HCT116 (cell line): ENCODE data around the gene XYLT1. TPM values are rescaled to one million over a fixed set of nuclear protein-coding genes. Genes with fewer than 3 reads are reported as not detected.

Experiments
- ATAC-seq: fragments of 200-7000 bp; cut with Tn5 transposase; 2 replicates; pipeline ENCODE4 v1.9.1; 2020; ENCODE audit warnings: mild to moderate bottlenecking, moderate library complexity
- BruUV-seq: library from RNA; stranded (reverse); fragments of 400-500 nt; replicated peaks from 2 replicates; lab custom pipeline; 2021; lab: Mats Ljungman, UMichigan
- CTCF ChIA-PET: fragments of 300-600 bp; sonication (Branson Sonifier 250); formaldehyde crosslinking; loops from one replicate; lab custom pipeline; 2021; ENCODE audit warnings: antibody characterized with exemption; lab: Charles Lee
- POLR2A ChIA-PET: fragments of 300-600, 350-600 bp; sonication (Branson Sonifier 250); formaldehyde crosslinking; loops from one replicate; lab custom pipeline; 2021; ENCODE audit warnings: antibody characterized with exemption; lab: Charles Lee
- RAD21 ChIA-PET, 2 experiments: fragments of 300-600 bp; sonication (Branson Sonifier 250); formaldehyde crosslinking; loops; one replicate each; lab custom pipeline; 2023; ENCODE audit warnings: low total read pairs in 2 of 2; ENCODE audit not compliant: uncharacterized antibody in 2 of 2, unreplicated experiment in 2 of 2, low non-redundant PET in 1 of 2; lab: Charles Lee
- DNase-seq: peaks from one replicate; pipeline ENCODE4 v3.0.0-alpha.2; 2010; ENCODE audit warnings: low read depth, low spot score
- H2AFZ ChIP-seq: fragments of 200-600 bp; shearing (Covaris generic), sonication (generic); 2 replicates; pipeline ENCODE4 v1.6.1; 2017; ENCODE audit warnings: low read depth, mixed run types, mixed read lengths, antibody characterized with exemption, low read length; ENCODE audit not compliant: poor library complexity, severe bottlenecking
- H3K27ac ChIP-seq: 2 replicates; pipeline ENCODE4 v1.5.1; 2012; ENCODE audit warnings: low read depth, low read length
- H3K27me3 ChIP-seq: fragments of 200-600 bp; sonication (generic); 2 replicates; pipeline ENCODE4 v1.6.1; 2016; ENCODE audit warnings: mixed run types, low read length, mixed read lengths; ENCODE audit not compliant: insufficient read depth
- H3K36me3 ChIP-seq, 2 experiments: fragments of 200-500 bp in 1 of 2; fragments of 200-600 bp in 1 of 2; sonication (Bioruptor generic) in 1 of 2; sonication (generic) in 1 of 2; 2 replicates each; pipeline versions ENCODE4 v1.5.1 to v1.6.1; 2014 to 2016; ENCODE audit warnings: low read length in 2 of 2, inconsistent platforms in 1 of 2, mixed read lengths in 1 of 2, mixed run types in 1 of 2; ENCODE audit not compliant: insufficient read depth in 2 of 2, control insufficient read depth in 1 of 2
- H3K4me1 ChIP-seq, 2 experiments: fragments of 200-600 bp in 1 of 2; sonication (generic) in 1 of 2; 2 replicates each; pipeline versions ENCODE4 v1.5.1 to v1.6.1; 2012 to 2017; ENCODE audit warnings: low read length in 2 of 2, inconsistent platforms in 1 of 2, mild to moderate bottlenecking in 1 of 2, mixed read lengths in 1 of 2, mixed run types in 1 of 2, moderate library complexity in 1 of 2; ENCODE audit not compliant: insufficient read depth in 2 of 2, control insufficient read depth in 1 of 2
- H3K4me2 ChIP-seq: fragments of 200-600 bp; sonication (generic); 2 replicates; pipeline ENCODE4 v1.6.1; 2017; ENCODE audit warnings: mixed run types, low read length, mixed read lengths
- H3K4me3 ChIP-seq, 2 experiments: fragments of 200-600 bp in 1 of 2; sonication (generic) in 1 of 2; replicated peaks in 1 of 2; 2 replicates each; pipeline ENCODE4 v1.5.1; 2011 to 2016; ENCODE audit warnings: low read length in 2 of 2, control low read depth in 1 of 2, low read depth in 1 of 2, mild to moderate bottlenecking in 1 of 2, mixed read lengths in 1 of 2, mixed run types in 1 of 2
- H3K79me2 ChIP-seq: fragments of 200-600 bp; sonication (generic); 2 replicates; pipeline ENCODE4 v1.6.1; 2017; ENCODE audit warnings: mild to moderate bottlenecking, mixed run types, low read length, moderate library complexity, mixed read lengths; ENCODE audit not compliant: insufficient read depth
- H3K9ac ChIP-seq: fragments of 200-600 bp; sonication (generic); 2 replicates; pipeline ENCODE4 v1.6.1; 2016; ENCODE audit warnings: low read length, mixed read lengths
- H3K9me2 ChIP-seq: fragments of 200-600 bp; sonication (generic), shearing (Covaris generic); 2 replicates; pipeline ENCODE4 v1.6.1; 2017; ENCODE audit warnings: mixed run types, mild to moderate bottlenecking, moderate library complexity; ENCODE audit not compliant: insufficient read depth
- H3K9me3 ChIP-seq, 2 experiments: fragments of 200-500 bp in 1 of 2; fragments of 200-600 bp in 1 of 2; sonication (Bioruptor generic) in 1 of 2; sonication (generic) in 1 of 2; 2 replicates each; pipeline ENCODE4 v1.6.1; 2014 to 2017; ENCODE audit warnings: low read length in 2 of 2, mixed read lengths in 2 of 2, inconsistent platforms in 1 of 2, low read depth in 1 of 2, mild to moderate bottlenecking in 1 of 2, mixed run types in 1 of 2, moderate library complexity in 1 of 2; ENCODE audit not compliant: control insufficient read depth in 1 of 2, insufficient read depth in 1 of 2
- H4K20me1 ChIP-seq: fragments of 200-600 bp; sonication (generic), shearing (Covaris generic); 2 replicates; pipeline ENCODE4 v1.6.1; 2017; ENCODE audit warnings: mixed run types, mild to moderate bottlenecking, moderate library complexity; ENCODE audit not compliant: insufficient read depth
- CBX3 ChIP-seq: IDR thresholded peaks from 2 replicates; pipeline ENCODE4 v1.6.1; 2012; ENCODE audit warnings: low read depth
- CEBPB ChIP-seq: IDR thresholded peaks from 2 replicates; pipeline ENCODE4 v1.6.1; 2012; ENCODE audit warnings: low read depth
- ELF1 ChIP-seq: IDR thresholded peaks from 2 replicates; pipeline ENCODE4 v1.6.1; 2012; ENCODE audit warnings: low read depth, borderline replicate concordance
- EZH2 ChIP-seq: fragments of 200-600 bp; sonication (generic); IDR thresholded peaks from 2 replicates; pipeline ENCODE4 v1.6.1; 2017; ENCODE audit warnings: antibody characterized with exemption, mixed run types
- EZH2phosphoT487 ChIP-seq: fragments of 200-600 bp; IDR thresholded peaks from 2 replicates; pipeline ENCODE4 v1.6.1; 2018; ENCODE audit warnings: antibody characterized with exemption, borderline replicate concordance
- FOSL1 ChIP-seq: IDR thresholded peaks from 2 replicates; pipeline ENCODE4 v1.6.1; 2012; ENCODE audit warnings: low read depth
- MAX ChIP-seq: IDR thresholded peaks from 2 replicates; pipeline ENCODE4 v1.6.1; 2012
- POLR2A ChIP-seq: IDR thresholded peaks from 2 replicates; pipeline ENCODE4 v1.7.0; 2011; ENCODE audit warnings: borderline replicate concordance; ENCODE audit not compliant: insufficient read depth, insufficient read length; ENCODE audit errors: extremely low read depth
- POLR2AphosphoS5 ChIP-seq: IDR thresholded peaks from 2 replicates; pipeline ENCODE4 v1.6.1; 2011; ENCODE audit warnings: mild to moderate bottlenecking, low read depth, low read length, moderate library complexity
- RAD21 ChIP-seq: IDR thresholded peaks from 2 replicates; pipeline ENCODE4 v1.6.1; 2012; ENCODE audit warnings: low read depth, mild to moderate bottlenecking
- REST ChIP-seq: IDR thresholded peaks from 2 replicates; pipeline ENCODE4 v1.6.1; 2012; ENCODE audit warnings: low read depth
- SIN3A ChIP-seq: IDR thresholded peaks from 2 replicates; pipeline ENCODE4 v1.6.1; 2012; ENCODE audit warnings: low read depth
- TCF7L2 ChIP-seq: IDR thresholded peaks from 2 replicates; pipeline ENCODE4 v1.7.0; 2011; ENCODE audit warnings: borderline replicate concordance, inconsistent platforms; ENCODE audit not compliant: insufficient read depth, insufficient read length; ENCODE audit errors: extremely low read depth
- intact Hi-C: fragments of 100-400 bp; cut with micrococcal nuclease; formaldehyde crosslinking; loops from 2 replicates; pipeline ENCODE4 v1.10.0; 2022
- total RNA-seq: library from RNA; stranded (reverse); gene quantifications from one replicate; pipeline ENCODE4 v1.2.1, GENCODE V29; 2021; ENCODE audit not compliant: unreplicated experiment

XYLT1 gene
- total RNA-seq, 1 experiment from 2014 or later, result 4.5 TPM

GRCh38 chr16:17223576-17223975, 247.2 kb downstream of the XYLT1 start:
- H4K20me1 ChIP-seq, result no peaks in the 10 kb centered on the region
- intact Hi-C loops, result no loop called here
- no peak for DNase-seq
- ATAC-seq, result no peak
- no peaks in the 10 kb centered on the region for H3K9me3 ChIP-seq
- H3K4me1 ChIP-seq, result no peaks in the 10 kb centered on the region; a peak in 1 of 4 replicates
- POLR2A ChIA-PET, result no interaction called here
- H3K9ac ChIP-seq, result no peak overlapping the region
- H3K79me2 ChIP-seq, result no peaks in the 10 kb centered on the region
- CTCF ChIA-PET, result no interaction called here
- H3K4me2 ChIP-seq, result no peak overlapping the region
- H3K36me3 ChIP-seq, result no peaks in the 10 kb centered on the region
- H2AFZ ChIP-seq, result no peak overlapping the region
- H3K27ac ChIP-seq, result no peak overlapping the region
- TF ChIP-seq POLR2A (no peak), EZH2 (no peak), CEBPB (no peak), REST (no peak), TCF7L2 (no peak)
- TF ChIP-seq, all 23 proteins: peak for 0
- Histone ChIP-seq H3K27me3 (peaks cover 10% of the 10 kb centered on the region; the same call in 1 of the 2 replicates), H3K4me3 (no peak overlapping the region), H3K9me2 (no peaks in the 10 kb centered on the region)
- no TSS peak for BruUV-seq
- RAD21 ChIA-PET, result no interaction called here

- ATAC-seq, result no peak
- Histone ChIP-seq H3K9me2 (no peaks in the 10 kb centered on the region), H3K79me2 (no peaks in the 10 kb centered on the region), H3K27ac (no peak overlapping the region), H3K9me3 (no peaks in the 10 kb centered on the region), H3K36me3 (no peaks in the 10 kb centered on the region), H3K4me2 (no peak overlapping the region), H3K4me1 (no peaks in the 10 kb centered on the region; a peak in 1 of 4 replicates), H3K27me3 (peaks cover 10% of the 10 kb centered on the region; the same call in 1 of the 2 replicates), H4K20me1 (no peaks in the 10 kb centered on the region), H3K9ac (no peak overlapping the region), H2AFZ (no peak overlapping the region), H3K4me3 (no peak overlapping the region)
- POLR2A ChIA-PET, result no interaction called here
- intact Hi-C loops, result no loop called here
- RAD21 ChIA-PET, result no interaction called here
- no TSS peak for BruUV-seq
- CTCF ChIA-PET, result no interaction called here
- DNase-seq, result no peak
- TF ChIP-seq MAX, result no peak
- no peak for TF ChIP-seq RAD21
- no peak for TF ChIP-seq POLR2AphosphoS5
- TF ChIP-seq EZH2, result no peak
- no peak for TF ChIP-seq CBX3
- TF ChIP-seq SIN3A, result no peak
- no peak for TF ChIP-seq FOSL1
- TF ChIP-seq ELF1, result no peak
- TF ChIP-seq REST, result no peak
- no peak for TF ChIP-seq EZH2phosphoT487
Measured at GRCh38 chr16:17222871-17223401, 247.8 kb downstream of the XYLT1 start.
